Activated CD8-positive, alpha-beta memory T cell treated with anti-CD3 and anti-CD28 coated beads, Interleukin-2, amount 50 U/mL, for 24 hours (primary cell): ENCODE results near the gene CTNNA3.

Experiments
- DNase-seq: peaks from one replicate; pipeline ENCODE4 v3.0.0-alpha.2; 2020; ENCODE audit errors: extremely low read depth

CTNNA3 gene

GRCh38 chr10:66307826-66308225 lies 1388.2 kb downstream of the CTNNA3 start:
- no peak for DNase-seq

GRCh38 chr10:66301078-66301477 lies 1394.9 kb downstream of the CTNNA3 start:
- no peak for DNase-seq

- no peak for DNase-seq
These were observed 1400.4 kb downstream of the CTNNA3 start for GRCh38 chr10:66295602-66296001.

GRCh38 chr10:66294538-66294937 lies 1401.5 kb downstream of the CTNNA3 start:
- no peak for DNase-seq

- no peak for DNase-seq
These were observed 1403.1 kb downstream of the CTNNA3 start for GRCh38 chr10:66292922-66293321.

GRCh38 chr10:66292456-66292855 lies 1403.5 kb downstream of the CTNNA3 start:
- DNase-seq, result no peak

- no peak for DNase-seq
These were observed 1404.9 kb downstream of the CTNNA3 start for GRCh38 chr10:66291133-66291532.

- DNase-seq, result no peak
These were observed 1411.4 kb downstream of the CTNNA3 start for GRCh38 chr10:66284621-66285020.

GRCh38 chr10:66283874-66284464 lies 1412.0 kb downstream of the CTNNA3 start:
- DNase-seq, result no peak

GRCh38 chr10:66283064-66283463 lies 1412.9 kb downstream of the CTNNA3 start:
- no peak for DNase-seq

- no peak for DNase-seq
These were observed 1414.7 kb downstream of the CTNNA3 start for GRCh38 chr10:66281327-66281726.

GRCh38 chr10:66277481-66277880 lies 1418.5 kb downstream of the CTNNA3 start:
- no peak for DNase-seq

- DNase-seq, result no peak
These were observed 1422.0 kb downstream of the CTNNA3 start for GRCh38 chr10:66273966-66274519.

- no peak for DNase-seq
These were observed 1430.6 kb downstream of the CTNNA3 start for GRCh38 chr10:66265398-66265797.

GRCh38 chr10:66259836-66260235 lies 1436.2 kb downstream of the CTNNA3 start:
- no peak for DNase-seq

GRCh38 chr10:66258693-66259092 lies 1437.3 kb downstream of the CTNNA3 start:
- DNase-seq, result no peak

GRCh38 chr10:66257801-66258200 lies 1438.2 kb downstream of the CTNNA3 start:
- no peak for DNase-seq

- no peak for DNase-seq
These were observed 1443.0 kb downstream of the CTNNA3 start for GRCh38 chr10:66252986-66253385.

GRCh38 chr10:66246177-66246576 lies 1449.8 kb downstream of the CTNNA3 start:
- DNase-seq, result no peak

GRCh38 chr10:66244953-66245352 lies 1451.0 kb downstream of the CTNNA3 start:
- no peak for DNase-seq

GRCh38 chr10:66242885-66243284 lies 1453.1 kb downstream of the CTNNA3 start:
- DNase-seq, result no peak

- no peak for DNase-seq
These were observed 1456.9 kb downstream of the CTNNA3 start for GRCh38 chr10:66239062-66239461.

- DNase-seq, result no peak
These were observed 1457.7 kb downstream of the CTNNA3 start for GRCh38 chr10:66238343-66238742.

- no peak for DNase-seq
These were observed 1461.1 kb downstream of the CTNNA3 start for GRCh38 chr10:66234872-66235271.
